Measurements from ENCODE around the gene LDLRAD4. TPM values are rescaled to one million over a fixed set of nuclear protein-coding genes. Genes with fewer than 3 reads are reported as not detected.
"Not testable (repeated sequence)": the region's sequence is repeated elsewhere in the genome, so short reads cannot be mapped to it uniquely, and the experiment has no call there.

Gene LDLRAD4
- polyA plus RNA-seq, 1 experiment = not detected

DNA sequence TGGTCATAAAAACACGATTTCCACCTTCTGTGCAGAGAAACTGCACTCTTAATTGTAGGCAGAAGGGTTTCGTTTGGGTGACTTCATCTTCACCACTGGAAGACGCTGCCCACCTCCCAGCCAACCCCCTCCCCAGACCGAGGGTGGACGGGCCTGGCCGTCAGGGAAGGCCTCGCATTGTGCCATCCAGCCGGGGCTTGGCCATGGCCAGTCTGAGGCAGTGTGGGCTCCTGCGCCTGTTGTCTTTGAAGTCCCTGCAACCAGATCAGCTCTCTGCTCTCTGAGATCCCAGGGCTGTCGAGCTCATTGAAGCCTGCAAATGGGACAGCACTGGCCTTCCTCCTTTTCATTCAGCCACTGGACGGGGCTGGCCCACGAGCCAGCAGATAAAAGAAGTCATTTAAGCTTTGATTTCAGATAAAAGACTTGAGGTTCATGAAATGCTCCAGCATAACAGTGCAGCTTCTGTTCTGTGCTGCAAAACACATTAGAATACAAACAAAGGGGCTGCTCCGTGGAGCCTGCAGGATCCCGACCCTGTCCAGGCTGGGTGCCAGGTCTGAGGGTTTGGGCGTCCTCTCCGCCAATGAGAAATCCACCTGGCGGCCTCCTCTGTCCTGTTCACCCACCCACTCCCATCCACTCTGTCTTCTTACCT lies 253.5 kb downstream of the LDLRAD4 start:
- POLR2A ChIA-PET = no interaction called here

DNA sequence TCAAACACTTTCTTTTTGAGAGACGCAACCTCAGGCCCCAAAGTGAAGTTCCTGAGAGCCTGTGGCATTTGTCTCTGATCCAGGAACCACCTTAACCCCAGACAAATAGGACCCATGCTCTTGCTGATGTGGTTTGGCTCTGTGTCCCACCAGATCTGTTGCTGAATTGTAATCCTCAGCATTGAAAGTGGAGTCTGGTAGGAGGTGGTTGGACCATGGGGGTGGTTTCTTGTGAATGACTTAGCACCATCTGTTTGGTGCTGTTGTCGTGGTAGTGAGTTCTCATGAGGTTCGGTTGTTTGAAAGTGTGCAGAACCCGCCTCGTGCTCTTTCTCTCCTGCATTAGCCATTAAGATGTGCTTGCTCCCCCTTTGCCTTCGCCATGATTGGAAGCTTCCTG lies 255.2 kb downstream of the LDLRAD4 start:
- no peaks in the 10 kb centered on the region for H3K27me3 ChIP-seq (ENCODE audit: control insufficient read depth, insufficient read depth, low read length)
- DNase-seq (ENCODE audit: low read depth, low spot score) = no peak
- no peak overlapping the region for H3K27ac ChIP-seq (ENCODE audit: low read depth, low read length)
- ChIA-PET POLR2A (no interaction called here), CTCF (no interaction called here)
- TF ChIP-seq, protein P1, sequence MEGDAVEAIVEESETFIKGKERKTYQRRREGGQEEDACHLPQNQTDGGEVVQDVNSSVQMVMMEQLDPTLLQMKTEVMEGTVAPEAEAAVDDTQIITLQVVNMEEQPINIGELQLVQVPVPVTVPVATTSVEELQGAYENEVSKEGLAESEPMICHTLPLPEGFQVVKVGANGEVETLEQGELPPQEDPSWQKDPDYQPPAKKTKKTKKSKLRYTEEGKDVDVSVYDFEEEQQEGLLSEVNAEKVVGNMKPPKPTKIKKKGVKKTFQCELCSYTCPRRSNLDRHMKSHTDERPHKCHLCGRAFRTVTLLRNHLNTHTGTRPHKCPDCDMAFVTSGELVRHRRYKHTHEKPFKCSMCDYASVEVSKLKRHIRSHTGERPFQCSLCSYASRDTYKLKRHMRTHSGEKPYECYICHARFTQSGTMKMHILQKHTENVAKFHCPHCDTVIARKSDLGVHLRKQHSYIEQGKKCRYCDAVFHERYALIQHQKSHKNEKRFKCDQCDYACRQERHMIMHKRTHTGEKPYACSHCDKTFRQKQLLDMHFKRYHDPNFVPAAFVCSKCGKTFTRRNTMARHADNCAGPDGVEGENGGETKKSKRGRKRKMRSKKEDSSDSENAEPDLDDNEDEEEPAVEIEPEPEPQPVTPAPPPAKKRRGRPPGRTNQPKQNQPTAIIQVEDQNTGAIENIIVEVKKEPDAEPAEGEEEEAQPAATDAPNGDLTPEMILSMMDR (IDR thresholded peaks at IDR 0.05; ENCODE audit: low read depth, low read length) = no peak
- no peaks in the 10 kb centered on the region for H3K9me3 ChIP-seq (ENCODE audit: control insufficient read depth, insufficient read depth, low read length)
- H3K4me3 ChIP-seq (ENCODE audit: low read depth, low read length) = no peak overlapping the region

More for the DNA sequence above, 253.5 kb downstream of the LDLRAD4 start:
- TF ChIP-seq, protein P1 (IDR thresholded peaks at IDR 0.05; ENCODE audit: low read depth, low read length) = no peak
- no peaks in the 10 kb centered on the region for H3K27me3 ChIP-seq (ENCODE audit: control insufficient read depth, insufficient read depth, low read length)
- no peak overlapping the region for H3K4me3 ChIP-seq (ENCODE audit: low read depth, low read length)
- no peaks in the 10 kb centered on the region for H3K9me3 ChIP-seq (ENCODE audit: control insufficient read depth, insufficient read depth, low read length)
- CTCF ChIA-PET = interaction anchor here (0.5 kb wide), 1 partner anchor 67 kb away, joined by 3 read pairs; no protein-coding TSS in a partner anchor
- no peak for DNase-seq (ENCODE audit: low read depth, low spot score)
- H3K27ac ChIP-seq (ENCODE audit: low read depth, low read length) = no peak overlapping the region

DNA sequence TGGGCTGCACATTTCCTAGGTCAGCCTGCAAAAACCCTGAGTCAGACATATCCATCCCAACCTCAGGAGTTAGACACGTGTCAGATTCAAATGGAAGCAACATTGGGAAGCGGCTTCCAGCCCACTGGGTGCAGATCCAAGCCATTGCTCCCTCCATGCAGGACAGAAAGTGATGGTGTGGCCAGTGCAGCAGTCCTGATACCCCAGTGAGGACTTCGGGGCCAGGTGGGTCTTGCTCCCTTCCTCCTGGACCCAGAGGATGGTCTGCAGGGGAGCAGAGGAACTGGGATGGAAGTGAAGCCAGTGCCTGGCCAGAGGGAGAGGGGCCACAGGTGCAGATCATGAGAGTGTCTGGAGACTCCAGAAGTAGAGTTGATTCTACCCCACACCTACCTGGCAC lies 255.8 kb downstream of the LDLRAD4 start:
- Histone ChIP-seq H3K9me3 (ENCODE audit: control insufficient read depth, insufficient read depth, low read length) (no peaks in the 10 kb centered on the region), H3K27ac (ENCODE audit: low read depth, low read length) (no peak overlapping the region), H3K27me3 (ENCODE audit: control insufficient read depth, insufficient read depth, low read length) (no peaks in the 10 kb centered on the region), H3K4me3 (ENCODE audit: low read depth, low read length) (no peak overlapping the region)
- TF ChIP-seq, protein P1 (IDR thresholded peaks at IDR 0.05; ENCODE audit: low read depth, low read length) = no peak
- CTCF ChIA-PET = no interaction called here
- no peak for DNase-seq (ENCODE audit: low read depth, low spot score)
- POLR2A ChIA-PET = no interaction called here

DNA sequence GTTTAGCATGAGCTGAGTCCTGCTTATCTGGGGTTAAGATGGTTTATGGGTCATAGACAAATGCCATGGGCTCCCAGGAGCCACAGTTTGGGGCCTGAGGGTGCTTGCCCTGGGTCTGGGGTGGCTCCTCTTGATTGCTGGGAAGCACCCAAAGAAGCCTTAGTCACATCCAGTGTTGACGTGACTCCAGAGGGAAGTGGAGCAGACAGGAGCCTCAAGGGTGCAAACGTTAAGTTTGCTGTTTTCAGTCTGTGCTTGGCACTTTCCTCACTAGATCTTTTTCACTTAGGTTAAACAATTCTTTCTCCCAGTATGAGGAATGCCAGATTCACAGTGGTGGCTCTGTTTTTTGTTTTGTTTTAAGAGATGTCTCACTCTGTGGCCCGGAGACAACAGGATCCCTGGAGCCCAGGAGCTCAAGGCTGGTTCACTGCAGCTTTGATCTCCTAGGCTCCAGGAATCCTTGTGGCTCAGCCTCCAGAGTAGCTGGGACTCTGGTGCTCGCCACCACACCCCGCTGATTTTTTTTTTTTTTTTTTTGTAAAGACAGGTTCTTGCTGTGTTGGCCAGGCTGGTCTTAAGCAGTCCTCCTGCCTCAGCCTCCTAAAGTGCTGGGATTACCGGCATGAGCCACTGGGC lies 256.5 kb downstream of the LDLRAD4 start:
- no peak overlapping the region for H3K27ac ChIP-seq (ENCODE audit: low read depth, low read length)
- POLR2A ChIA-PET = no interaction called here
- no peaks in the 10 kb centered on the region for H3K27me3 ChIP-seq (ENCODE audit: control insufficient read depth, insufficient read depth, low read length)
- TF ChIP-seq, protein P1 (IDR thresholded peaks at IDR 0.05; ENCODE audit: low read depth, low read length) = no peak
- CTCF ChIA-PET = no interaction called here
- DNase-seq (ENCODE audit: low read depth, low spot score) = no peak
- H3K9me3 ChIP-seq (ENCODE audit: control insufficient read depth, insufficient read depth, low read length) = no peaks in the 10 kb centered on the region
- no peak overlapping the region for H3K4me3 ChIP-seq (ENCODE audit: low read depth, low read length)

DNA sequence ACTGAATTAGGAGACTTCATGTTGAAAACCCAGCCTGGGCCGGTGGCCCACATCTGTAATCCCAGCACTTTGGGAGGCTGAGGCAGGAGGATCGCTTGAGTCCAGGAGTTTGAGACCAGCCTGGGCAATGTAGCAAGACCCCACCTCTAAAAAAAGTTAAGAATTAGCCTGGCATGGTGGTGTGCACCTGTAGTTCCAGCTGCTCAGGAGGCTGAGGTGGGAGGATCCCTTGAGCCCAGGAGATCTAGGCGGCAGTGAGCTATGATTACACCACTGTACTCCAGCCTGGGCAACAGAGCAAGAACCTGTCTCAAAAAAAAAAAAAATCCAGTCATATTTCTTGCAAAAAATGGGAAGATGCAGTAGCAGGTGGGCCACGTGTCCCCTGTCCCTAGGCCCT lies 257.8 kb downstream of the LDLRAD4 start:
- POLR2A ChIA-PET; H3K9me3 ChIP-seq (ENCODE audit: control insufficient read depth, insufficient read depth, low read length); H3K27me3 ChIP-seq (ENCODE audit: control insufficient read depth, insufficient read depth, low read length); H3K4me3 ChIP-seq (ENCODE audit: low read depth, low read length); H3K27ac ChIP-seq (ENCODE audit: low read depth, low read length); DNase-seq (ENCODE audit: low read depth, low spot score); CTCF ChIA-PET: not testable (repeated sequence)
